K562 (cell line): ENCODE measurements around the gene JUNB. TPM values are rescaled to one million over a fixed set of nuclear protein-coding genes. Genes with fewer than 3 reads are reported as not detected.

ENCODE experiments used
- AFF4 ChIP-seq: sonication (generic); formaldehyde crosslinking; IDR thresholded peaks from 2 replicates; pipeline ENCODE4 v1.8.0; 2023; ENCODE audit warnings: mild to moderate bottlenecking, missing genetic modification reagents
- DMBX1 ChIP-seq: fragments of 250-450 bp; sonication (Bioruptor Pico); IDR thresholded peaks from 2 replicates; pipeline ENCODE4 v1.8.0; 2022; ENCODE audit warnings: inconsistent platforms, mild to moderate bottlenecking, moderate library complexity, borderline replicate concordance
- DNMT1 ChIP-seq: fragments of 450-650 bp; IDR thresholded peaks from 2 replicates; pipeline ENCODE4 v1.6.1; 2016; ENCODE audit warnings: antibody characterized with exemption, mild to moderate bottlenecking
- ELK3 ChIP-seq: fragments of 450-650 bp; formaldehyde crosslinking; IDR thresholded peaks from 2 replicates; pipeline ENCODE4 v1.4.0; 2020; ENCODE audit warnings: mild to moderate bottlenecking
- GATAD2B ChIP-seq: fragments of 450-650 bp; IDR thresholded peaks from 2 replicates; pipeline ENCODE4 v1.6.1; 2017; ENCODE audit warnings: mild to moderate bottlenecking, borderline replicate concordance
- HLTF ChIP-seq: fragments of 450-650 bp; IDR thresholded peaks from 2 replicates; pipeline ENCODE4 v1.6.1; 2016
- HMG20B ChIP-seq: fragments of 250-450 bp; sonication (Bioruptor Pico); IDR thresholded peaks from 2 replicates; pipeline ENCODE4 v1.5.0; 2021; ENCODE audit warnings: mild to moderate bottlenecking
- HNRNPLL ChIP-seq: fragments of 200-400 bp; formaldehyde crosslinking; IDR thresholded peaks from 2 replicates; pipeline ENCODE4 v1.6.1; 2017; ENCODE audit warnings: low read length, low read depth, mild to moderate bottlenecking; ENCODE audit not compliant: poor library complexity, severe bottlenecking
- LARP7 ChIP-seq: fragments of 450-650 bp; IDR thresholded peaks from 2 replicates; pipeline ENCODE4 v1.6.1; 2016
- MAZ ChIP-seq, 2 experiments: fragments of 450-650 bp in 1 of 2; sonication (generic) in 1 of 2; formaldehyde crosslinking; IDR thresholded peaks in 1 of 2; conservative IDR thresholded peaks in 1 of 2; 2 replicates each; pipeline versions ENCODE4 v1.4.0 to v1.5.0; 2020; ENCODE audit warnings: mild to moderate bottlenecking in 1 of 2, missing genetic modification reagents in 1 of 2
- MEF2A ChIP-seq: IDR thresholded peaks from 2 replicates; pipeline ENCODE4 v1.6.1; 2011; ENCODE audit warnings: low read depth, mild to moderate bottlenecking, low read length, moderate library complexity; ENCODE audit not compliant: control insufficient read depth
- PHF21A ChIP-seq: fragments of 450-650 bp; IDR thresholded peaks from 2 replicates; pipeline ENCODE4 v1.6.1; 2017; ENCODE audit warnings: low read depth, borderline replicate concordance
- POLR2H ChIP-seq: IDR thresholded peaks from 2 replicates; pipeline ENCODE4 v1.6.1; 2016; ENCODE audit warnings: missing genetic modification characterization, low read depth, mild to moderate bottlenecking, control low read depth, missing compliant biosample characterization, moderate library complexity
- RAD51 ChIP-seq: fragments of 450-650 bp; IDR thresholded peaks from 2 replicates; pipeline ENCODE4 v1.7.1; 2016; ENCODE audit warnings: low read depth, mild to moderate bottlenecking, borderline replicate concordance
- SP1 ChIP-seq: sonication (generic); formaldehyde crosslinking; IDR thresholded peaks from 2 replicates; pipeline ENCODE4 v1.8.1; 2022; ENCODE audit warnings: mild to moderate bottlenecking, missing genetic modification reagents
- TFAP4 ChIP-seq: sonication (generic); formaldehyde crosslinking; IDR thresholded peaks from 2 replicates; pipeline ENCODE4 v1.8.0; 2022; ENCODE audit warnings: missing genetic modification reagents, mild to moderate bottlenecking, moderate library complexity, borderline replicate concordance
- ZBTB7A ChIP-seq: IDR thresholded peaks from 2 replicates; pipeline ENCODE4 v1.6.1; 2011; ENCODE audit warnings: low read depth, mild to moderate bottlenecking, low read length, moderate library complexity, borderline replicate concordance; ENCODE audit not compliant: control insufficient read depth
- ZNF76 ChIP-seq: fragments of 250-450 bp; sonication (Bioruptor Pico); IDR thresholded peaks from 2 replicates; pipeline ENCODE4 v1.4.0; 2020; ENCODE audit warnings: mild to moderate bottlenecking, moderate library complexity, borderline replicate concordance
- ZSCAN32 ChIP-seq: fragments of 450-650 bp; formaldehyde crosslinking; IDR thresholded peaks from 2 replicates; pipeline ENCODE4 v1.4.0; 2020; ENCODE audit warnings: mild to moderate bottlenecking, moderate library complexity
- polyA plus RNA-seq, 8 experiments: library from polyadenylated mRNA; depleted of rRNA in 4 of 8; stranded (reverse) in 5 of 8; unstranded in 3 of 8; fragments of >200 nt; fragmentation: Nextera tagmentation in 2 of 8; fragmentation: Illumina TruSeq in 1 of 8; extraction: Ambion mirVana in 2 of 8; extraction: Trizol in 1 of 8; gene quantifications; 2 replicates each; pipeline versions ENCODE4 v1.2.1 to v1.2.3, GENCODE V29; 2011 to 2014; ENCODE audit warnings: inconsistent platforms in 1 of 8, missing spikeins in 1 of 8
- total RNA-seq, 7 experiments: library from RNA; depleted of rRNA in 6 of 7; stranded (reverse); fragments of >200 nt in 6 of 7; fragmentation: Illumina TruSeq in 2 of 7; extraction: Trizol in 2 of 7; gene quantifications; 2 replicates each; pipeline versions ENCODE4 v1.2.1 to v1.2.3, GENCODE V29; 2011 to 2021; ENCODE audit warnings: low replicate concordance in 1 of 7

JUNB gene
- total and polyA plus RNA-seq, 9 of the 15 experiments (the other 6 are each of a cell fraction or from before 2014, with no cell fraction given), result 0.23 to 88.1 (median 13.1) TPM

- TF ChIP-seq ZNF76 (CRISPR knock-in tag) (no peak), AFF4 (no peak), HNRNPLL (peak; percentile 35), HLTF (no peak), PHF21A (peak; percentile 93; the same call in 1 of the 2 replicates), HMG20B (CRISPR knock-in tag) (no peak), SP1 (CRISPR knock-in tag) (peak; percentile 17; the same call in 1 of the 2 replicates), TFAP4 (peak; percentile 69; the same call in 1 of the 2 replicates), ZSCAN32 (CRISPR knock-in tag) (no peak), MAZ (CRISPR knock-in tag; conservative IDR thresholded peaks at IDR 0.05 in 1 of 2, IDR thresholded peaks at IDR 0.05 in 1 of 2) (peak; percentile 65 to 74; a peak in 3 of 4 replicates), RAD51 (peak; percentile 11; the same call in 1 of the 2 replicates), ZBTB7A (peak; percentile 63; the same call in 1 of the 2 replicates), LARP7 (no peak), DNMT1 (no peak), MEF2A (no peak), DMBX1 (CRISPR knock-in tag) (peak; percentile 40; the same call in 1 of the 2 replicates), ELK3 (CRISPR knock-in tag) (no peak), POLR2H (tag) (no peak), GATAD2B (0 out of 2 replicates have a peak, but pooled peaks have one; percentile 18)
Measured at GRCh38 chr19:12796146-12797071, 5.1 kb downstream of the JUNB start (continued).
